Gastroesophageal sphincter (tissue), 4 donors: ENCODE results near the gene INHBE. TPM values are rescaled to one million over a fixed set of nuclear protein-coding genes. Genes with fewer than 3 reads are reported as not detected.

Experiments
- ATAC-seq: fragments of 150-250 bp; one replicate; pipeline ENCODE4 v1.9.1; 2016; ENCODE audit warnings: mild to moderate bottlenecking, moderate library complexity
- H3K27ac ChIP-seq, 4 donors: fragments of 200-600 bp; sonication (generic) in 3 of 4; 1 replicate in 3 of 4; 2 replicates in 1 of 4; pipeline ENCODE4 v1.5.1; 2016 to 2019
- H3K27me3 ChIP-seq: fragments of 200-600 bp; sonication (generic); one replicate; pipeline ENCODE4 v1.5.1; 2019
- H3K36me3 ChIP-seq, 2 donors: fragments of 200-600 bp; sonication (generic); one replicate each; pipeline ENCODE4 v1.5.1; 2019; ENCODE audit warnings: control low read depth in 1 of 2
- H3K4me1 ChIP-seq, 3 donors: fragments of 200-600 bp; sonication (generic); 1 replicate in 2 of 3; 2 replicates in 1 of 3; pipeline ENCODE4 v1.5.1; 2016 to 2019; ENCODE audit warnings: control low read depth in 2 of 3
- H3K4me3 ChIP-seq, 2 donors: fragments of 200-600 bp; sonication (generic); one replicate each; pipeline ENCODE4 v1.5.1; 2019; ENCODE audit warnings: mild to moderate bottlenecking in 1 of 2, moderate library complexity in 1 of 2
- H3K9me3 ChIP-seq, 3 donors: fragments of 200-600 bp; sonication (generic); one replicate each; pipeline ENCODE4 v1.5.1; 2017 to 2019; ENCODE audit warnings: control low read depth in 2 of 3
- CTCF ChIP-seq, 4 experiments: fragments of 200-600 bp in 2 of 4; fragments of 450-650 bp in 2 of 4; sonication (generic) in 1 of 4; IDR thresholded peaks; one replicate each; pipeline ENCODE4 v1.5.1; 2017 to 2019; ENCODE audit warnings: antibody characterized with exemption in 4 of 4, mild to moderate bottlenecking in 2 of 4, moderate library complexity in 2 of 4
- EP300 ChIP-seq: sonication (generic); formaldehyde crosslinking; IDR thresholded peaks from one replicate; pipeline ENCODE4 v1.6.1; 2017; ENCODE audit warnings: antibody characterized with exemption, mild to moderate bottlenecking
- POLR2A ChIP-seq, 2 donors: fragments of 450-650 bp; IDR thresholded peaks; one replicate each; pipeline ENCODE4 v1.6.1; 2017; ENCODE audit warnings: antibody characterized with exemption in 2 of 2, mild to moderate bottlenecking in 2 of 2, moderate library complexity in 1 of 2
- POLR2AphosphoS5 ChIP-seq: sonication (generic); formaldehyde crosslinking; IDR thresholded peaks from one replicate; pipeline ENCODE4 v1.6.1; 2017; ENCODE audit warnings: antibody characterized with exemption
- WGBS, 2 donors: methylation state at CpG; one replicate each; pipeline ENCODE4 v1.1.5; 2018; ENCODE audit warnings: low coverage in 1 of 2; 5-methylcytosine and 5-hydroxymethylcytosine counted together
- total RNA-seq, 4 donors: library from RNA; depleted of rRNA; stranded (reverse); fragments of >200 nt; gene quantifications; one replicate each; pipeline ENCODE4 v1.1.0, GENCODE V29; 2016

Gene INHBE
- total RNA-seq, 4 donors from 2014 or later, result not detected

- 91 to 93% methylated on average over 9 to 12 of the region's 12 CpGs for WGBS, 2 donors
- TF ChIP-seq POLR2A (IDR thresholded peaks at IDR 0.05) (no peak), POLR2AphosphoS5 (no peak), EP300 (no peak), CTCF (IDR thresholded peaks at IDR 0.05) (no peak)
- no peak for ATAC-seq
- H3K4me3 ChIP-seq, result no peak overlapping the region
- H3K36me3 ChIP-seq, result no peaks in the 10 kb centered on the region
- peaks cover 44% of the 10 kb centered on the region for H3K27me3 ChIP-seq
- peaks cover 0 to 34% (median 15%) of the 10 kb centered on the region in 3 donors for H3K4me1 ChIP-seq
- no peak overlapping the region for H3K27ac ChIP-seq
- no peaks in the 10 kb centered on the region for H3K9me3 ChIP-seq
Measured at GRCh38 chr12:57464569-57464968, 9.5 kb downstream of the INHBE start.

GRCh38 chr12:57465030-57465746 is 10.1 kb downstream of the INHBE start:
- Histone ChIP-seq H3K27ac (no peak overlapping the region), H3K4me3 (no peak overlapping the region), H3K9me3 (no peaks in the 10 kb centered on the region), H3K36me3 (no peaks in the 10 kb centered on the region), H3K4me1 (peaks cover 0 to 30% (median 12%) of the 10 kb centered on the region in 3 donors), H3K27me3 (peaks cover 50% of the 10 kb centered on the region)
- ATAC-seq, result no peak
- no peak for TF ChIP-seq POLR2AphosphoS5
- WGBS, 2 donors, result 71% methylated on average over 2 of the region's 6 CpGs; no CpG with 5 or more reads in 1 of the 2 donors

- Histone ChIP-seq H3K27me3 (peaks cover 52% of the 10 kb centered on the region), H3K27ac (no peak overlapping the region), H3K36me3 (no peaks in the 10 kb centered on the region), H3K4me1 (peaks cover 0 to 23% (median 5%) of the 10 kb centered on the region in 3 donors), H3K9me3 (no peaks in the 10 kb centered on the region), H3K4me3 (no peak overlapping the region)
- 63 to 85% methylated on average over 5 to 8 of the region's 14 CpGs for WGBS, 2 donors
- no peak for ATAC-seq
- TF ChIP-seq POLR2AphosphoS5, result no peak
- TF ChIP-seq EP300, result no peak
- TF ChIP-seq POLR2A (IDR thresholded peaks at IDR 0.05), result no peak
- no peak for TF ChIP-seq CTCF (IDR thresholded peaks at IDR 0.05)
Measured at GRCh38 chr12:57465747-57466505, 10.8 kb downstream of the INHBE start.

- peaks cover 0 to 8% (median 0%) of the 10 kb centered on the region in 3 donors for H3K4me1 ChIP-seq
- no peak for ATAC-seq
- H3K4me3 ChIP-seq, result no peak overlapping the region
- TF ChIP-seq POLR2A (IDR thresholded peaks at IDR 0.05) (no peak), CTCF (IDR thresholded peaks at IDR 0.05) (no peak)
- peaks cover 61% of the 10 kb centered on the region for H3K27me3 ChIP-seq
- no peaks in the 10 kb centered on the region for H3K9me3 ChIP-seq
- H3K36me3 ChIP-seq, result no peaks in the 10 kb centered on the region
- H3K27ac ChIP-seq, result no peak overlapping the region
- 72 to 84% methylated on average over 3 to 6 of the region's 12 CpGs for WGBS, 2 donors
Measured at GRCh38 chr12:57467212-57467874, 12.2 kb downstream of the INHBE start.

- TF ChIP-seq CTCF (IDR thresholded peaks at IDR 0.05) (no peak), POLR2A (IDR thresholded peaks at IDR 0.05) (no peak), EP300 (no peak), POLR2AphosphoS5 (no peak)
- Histone ChIP-seq H3K36me3 (no peaks in the 10 kb centered on the region), H3K4me3 (no peak overlapping the region), H3K27me3 (peaks cover 67% of the 10 kb centered on the region), H3K4me1 (peaks cover 0 to 3% (median 0%) of the 10 kb centered on the region in 3 donors), H3K27ac (no peak overlapping the region), H3K9me3 (no peaks in the 10 kb centered on the region)
- 80 to 85% methylated on average over 3 to 4 of the region's 11 CpGs for WGBS, 2 donors
- ATAC-seq, result no peak
Measured at GRCh38 chr12:57467915-57468314, 12.8 kb downstream of the INHBE start.
